NT2/D1 (cell line): ENCODE measurements around the gene TRPM2.

Experiments
- SUZ12 ChIP-seq: IDR thresholded peaks from 2 replicates; pipeline ENCODE4 v1.6.1; 2011; ENCODE audit not compliant: insufficient read length, insufficient read depth; ENCODE audit errors: extremely low read depth
- YY1 ChIP-seq: IDR thresholded peaks from 2 replicates; pipeline ENCODE4 v1.6.1; 2011; ENCODE audit not compliant: insufficient read length, insufficient read depth
- ZNF274 ChIP-seq: IDR thresholded peaks from 2 replicates; pipeline ENCODE4 v1.6.1; 2011; ENCODE audit warnings: mild to moderate bottlenecking, low read depth, low read length

DNA sequence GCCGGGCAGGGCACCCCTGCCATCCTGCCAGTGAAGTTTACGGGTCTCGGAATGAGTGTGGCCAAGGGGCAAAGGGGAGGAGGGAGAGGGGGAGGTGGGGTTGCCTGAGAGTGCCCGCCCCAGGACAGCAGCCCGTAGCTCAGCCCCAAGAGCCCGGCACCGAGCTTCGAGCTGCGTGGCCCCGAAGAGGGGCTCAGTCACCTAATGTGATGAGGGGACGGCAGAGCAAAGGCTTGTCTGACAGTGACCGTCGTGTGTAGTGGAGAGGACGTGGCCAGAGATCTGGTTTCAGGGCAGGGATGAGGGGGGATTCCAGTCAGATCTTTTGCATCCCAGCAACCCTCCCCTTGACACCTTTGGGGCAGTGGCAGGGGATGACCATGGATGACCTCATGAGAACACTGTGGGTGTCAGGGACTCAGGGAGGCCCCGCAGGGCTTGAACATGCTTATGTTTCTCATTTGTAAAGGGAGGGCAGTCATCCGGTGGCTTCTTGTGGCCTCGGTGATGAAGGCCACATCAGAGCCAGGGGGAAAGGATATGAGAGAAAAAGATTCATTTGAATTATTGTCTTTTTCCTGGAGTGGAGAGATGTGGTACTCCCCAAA is 1.1 kb upstream of the TRPM2 start:
- TF ChIP-seq ZNF274 = no peak
- TF ChIP-seq YY1 = no peak
- TF ChIP-seq SUZ12 = no peak
